Transverse colon (tissue), 4 donors: Measurements from ENCODE around the gene MAMDC2. TPM values are rescaled to one million over a fixed set of nuclear protein-coding genes. Genes with fewer than 3 reads are reported as not detected.

ENCODE experiments used
- DNase-seq: peaks from one replicate; pipeline ENCODE4 v3.0.0-alpha.2; 2019
- H3K27ac ChIP-seq, 4 donors: fragments of 200-600 bp; sonication (generic); 2 replicates each; pipeline ENCODE4 v1.5.1; 2016 to 2018; ENCODE audit warnings: inconsistent platforms in 4 of 4
- H3K27me3 ChIP-seq: fragments of 200-600 bp; sonication (generic); 2 replicates; pipeline ENCODE4 v1.5.1; 2017; ENCODE audit warnings: inconsistent platforms
- H3K36me3 ChIP-seq, 4 donors: fragments of 200-600 bp; sonication (generic); 2 replicates each; pipeline ENCODE4 v1.5.1; 2017 to 2019; ENCODE audit warnings: inconsistent platforms in 4 of 4
- H3K4me1 ChIP-seq, 4 donors: fragments of 200-600 bp; sonication (generic); 2 replicates each; pipeline ENCODE4 v1.5.1; 2017 to 2020; ENCODE audit warnings: inconsistent platforms in 4 of 4
- H3K4me3 ChIP-seq, 4 donors: fragments of 200-600 bp; sonication (generic); 1 replicate in 1 of 4; 2 replicates in 3 of 4; pipeline versions ENCODE4 v1.5.1 to v1.6.1; 2017 to 2019; ENCODE audit warnings: inconsistent platforms in 4 of 4
- H3K9me3 ChIP-seq, 2 donors: fragments of 200-600 bp; sonication (generic); 2 replicates each; pipeline ENCODE4 v1.5.1; 2017 to 2019; ENCODE audit warnings: inconsistent platforms in 2 of 2
- EP300 ChIP-seq: sonication (generic); formaldehyde crosslinking; IDR thresholded peaks from one replicate; pipeline ENCODE4 v1.6.1; 2017; ENCODE audit warnings: antibody characterized with exemption, low read depth
- POLR2A ChIP-seq: fragments of 450-650 bp; IDR thresholded peaks from one replicate; pipeline ENCODE4 v1.6.1; 2016; ENCODE audit warnings: antibody characterized with exemption, mild to moderate bottlenecking, moderate library complexity
- POLR2AphosphoS5 ChIP-seq, 3 donors: sonication (generic); formaldehyde crosslinking; IDR thresholded peaks; one replicate each; pipeline ENCODE4 v1.6.1; 2016; ENCODE audit warnings: antibody characterized with exemption in 3 of 3
- WGBS, 2 donors: methylation state at CpG; one replicate each; pipeline ENCODE4 v1.1.5; 2018; ENCODE audit warnings: low coverage in 1 of 2; 5-methylcytosine and 5-hydroxymethylcytosine counted together
- in situ Hi-C, 4 donors: fragments of 200-750 bp; cut with MboI; loops; one replicate each; pipeline versions ENCODE4 v1.15.0 to v1.15.1; 2017; ENCODE audit warnings: low sequenced_read_pairs in 3 of 4, low pct_ligation_motif_present in 1 of 4, low pct_unique_long_range_greater_than_20kb in 1 of 4
- intact Hi-C: fragments of 100-400 bp; cut with DNase I; formaldehyde crosslinking; loops from one replicate; pipeline ENCODE4 v1.15.1; 2023; ENCODE audit warnings: low total_unique reads
- total RNA-seq, 4 donors: library from RNA; depleted of rRNA; stranded (reverse); fragments of >200 nt; gene quantifications; one replicate each; pipeline ENCODE4 v1.1.0, GENCODE V29; 2016
- TF ChIP-seq, protein P1 (sequence below), 5 experiments: fragments of 200-600 bp in 3 of 5; fragments of 450-650 bp in 2 of 5; sonication (generic) in 3 of 5; IDR thresholded peaks; 1 replicate in 2 of 5; 2 replicates in 3 of 5; pipeline ENCODE4 v1.5.1; 2016 to 2017; ENCODE audit warnings: antibody characterized with exemption in 5 of 5, inconsistent platforms in 3 of 5, mild to moderate bottlenecking in 2 of 5, moderate library complexity in 1 of 5

The MAMDC2 gene
- total RNA-seq, 4 donors from 2014 or later = 7.4 to 40.5 (median 28.9) TPM

GRCh38 chr9:70010015-70010414 is 33.6 kb upstream of the MAMDC2 start:
- in situ Hi-C loops (no loop called here), intact Hi-C loops (no loop called here)
- no peak for TF ChIP-seq POLR2AphosphoS5 (IDR thresholded peaks at IDR 0.05)
- TF ChIP-seq EP300 = no peak
- TF ChIP-seq POLR2A = no peak
- TF ChIP-seq, protein P1, sequence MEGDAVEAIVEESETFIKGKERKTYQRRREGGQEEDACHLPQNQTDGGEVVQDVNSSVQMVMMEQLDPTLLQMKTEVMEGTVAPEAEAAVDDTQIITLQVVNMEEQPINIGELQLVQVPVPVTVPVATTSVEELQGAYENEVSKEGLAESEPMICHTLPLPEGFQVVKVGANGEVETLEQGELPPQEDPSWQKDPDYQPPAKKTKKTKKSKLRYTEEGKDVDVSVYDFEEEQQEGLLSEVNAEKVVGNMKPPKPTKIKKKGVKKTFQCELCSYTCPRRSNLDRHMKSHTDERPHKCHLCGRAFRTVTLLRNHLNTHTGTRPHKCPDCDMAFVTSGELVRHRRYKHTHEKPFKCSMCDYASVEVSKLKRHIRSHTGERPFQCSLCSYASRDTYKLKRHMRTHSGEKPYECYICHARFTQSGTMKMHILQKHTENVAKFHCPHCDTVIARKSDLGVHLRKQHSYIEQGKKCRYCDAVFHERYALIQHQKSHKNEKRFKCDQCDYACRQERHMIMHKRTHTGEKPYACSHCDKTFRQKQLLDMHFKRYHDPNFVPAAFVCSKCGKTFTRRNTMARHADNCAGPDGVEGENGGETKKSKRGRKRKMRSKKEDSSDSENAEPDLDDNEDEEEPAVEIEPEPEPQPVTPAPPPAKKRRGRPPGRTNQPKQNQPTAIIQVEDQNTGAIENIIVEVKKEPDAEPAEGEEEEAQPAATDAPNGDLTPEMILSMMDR (IDR thresholded peaks at IDR 0.05) = no peak
- Histone ChIP-seq H3K36me3 (no peaks in the 10 kb centered on the region), H3K9me3 (no peaks in the 10 kb centered on the region), H3K27me3 (no peaks in the 10 kb centered on the region), H3K27ac (no peak overlapping the region), H3K4me1 (no peaks in the 10 kb centered on the region), H3K4me3 (no peak overlapping the region)
- 43 to 44% methylated on average over 1 to 3 of the region's 3 CpGs for WGBS, 2 donors
- no peak for DNase-seq

DNA sequence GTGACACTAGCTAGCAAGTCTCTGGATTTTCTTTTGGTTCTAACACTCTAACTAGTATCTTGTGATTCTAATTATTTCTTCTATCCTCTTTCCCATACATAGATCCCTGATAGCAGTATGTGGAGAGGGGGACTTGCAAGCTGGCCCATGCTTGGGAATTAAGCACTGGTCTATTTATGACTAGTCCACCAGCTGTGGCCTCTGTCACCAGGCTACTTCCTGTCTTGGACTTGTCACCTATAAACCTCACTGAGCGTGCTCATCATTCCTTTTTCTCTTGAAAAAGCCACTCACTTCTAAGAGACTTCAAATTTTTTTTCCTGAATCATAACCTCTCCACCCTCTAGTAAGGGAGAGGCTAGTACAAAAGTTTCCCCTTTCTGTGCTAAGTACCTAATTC is 32.3 kb upstream of the MAMDC2 start:
- 70 to 77% methylated on average over 1 of the region's 1 CpG for WGBS, 2 donors

DNA sequence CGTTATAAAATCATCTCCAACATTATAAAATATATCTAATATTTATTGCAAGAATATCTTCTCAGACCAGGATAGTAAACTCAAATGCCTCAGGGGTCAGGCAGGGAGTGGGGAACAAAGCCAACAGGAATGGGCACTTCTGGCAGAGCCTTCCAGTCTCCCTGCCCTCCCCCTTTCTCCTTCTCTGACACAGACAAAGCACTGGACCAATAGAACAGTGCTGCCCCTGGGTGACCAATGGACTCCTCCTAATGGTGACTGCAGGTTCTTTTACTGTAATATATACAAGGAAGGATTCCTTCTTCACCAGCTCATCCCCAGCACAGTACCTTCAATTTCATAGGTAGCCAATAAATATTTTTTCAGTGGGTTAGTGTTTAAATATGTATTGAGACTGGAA is 31.1 kb upstream of the MAMDC2 start:
- H3K27me3 ChIP-seq = no peaks in the 10 kb centered on the region
- intact Hi-C loops = no loop called here
- no peak overlapping the region for H3K27ac ChIP-seq
- 56 to 72% methylated on average over 1 of the region's 1 CpG for WGBS, 2 donors
- no peak overlapping the region for H3K4me3 ChIP-seq
- DNase-seq = no peak
- no peaks in the 10 kb centered on the region for H3K36me3 ChIP-seq
- no peaks in the 10 kb centered on the region for H3K9me3 ChIP-seq
- H3K4me1 ChIP-seq = no peaks in the 10 kb centered on the region
- in situ Hi-C loops = no loop called here
- TF ChIP-seq POLR2A (no peak), EP300 (no peak), POLR2AphosphoS5 (IDR thresholded peaks at IDR 0.05) (no peak)
- TF ChIP-seq, protein P1 (IDR thresholded peaks at IDR 0.05) = no peak

More for the DNA sequence above, 32.3 kb upstream of the MAMDC2 start:
- in situ Hi-C loops (no loop called here), intact Hi-C loops (no loop called here)
- no peak for TF ChIP-seq EP300
- no peak overlapping the region for H3K4me3 ChIP-seq
- H3K4me1 ChIP-seq = no peaks in the 10 kb centered on the region
- peak overlapping the region in 1 of 4 donors; percentile 25 for H3K27ac ChIP-seq
- no peaks in the 10 kb centered on the region for H3K9me3 ChIP-seq
- DNase-seq = no peak
- no peaks in the 10 kb centered on the region for H3K27me3 ChIP-seq
- H3K36me3 ChIP-seq = no peaks in the 10 kb centered on the region

GRCh38 chr9:70013598-70014196 is 30.0 kb upstream of the MAMDC2 start:
- no peak for DNase-seq
- in situ Hi-C loops = no loop called here

More at GRCh38 chr9:70013598-70014196, 30.0 kb upstream of the MAMDC2 start:
- no peaks in the 10 kb centered on the region for H3K27me3 ChIP-seq
- H3K27ac ChIP-seq = peak overlapping the region in 2 of 4 donors; percentile 16 to 26
- TF ChIP-seq EP300 (no peak), POLR2AphosphoS5 (IDR thresholded peaks at IDR 0.05) (peak in 1 of 3 donors; percentile 17), POLR2A (no peak)
- TF ChIP-seq, protein P1 (IDR thresholded peaks at IDR 0.05) = no peak
- no peaks in the 10 kb centered on the region for H3K36me3 ChIP-seq
- H3K4me1 ChIP-seq = no peaks in the 10 kb centered on the region
- intact Hi-C loops = no loop called here
- H3K9me3 ChIP-seq = no peaks in the 10 kb centered on the region
- no peak overlapping the region for H3K4me3 ChIP-seq
- 49% methylated on average over 2 of the region's 2 CpGs; no CpG with 5 or more reads in 1 of the 2 donors for WGBS, 2 donors
